HCT116 (cell line): Measurements from ENCODE around the gene ADGRB2. TPM values are rescaled to one million over a fixed set of nuclear protein-coding genes. Genes with fewer than 3 reads are reported as not detected.

Source experiments
- ATAC-seq: fragments of 200-7000 bp; cut with Tn5 transposase; 2 replicates; pipeline ENCODE4 v1.9.1; 2020; ENCODE audit warnings: mild to moderate bottlenecking, moderate library complexity
- BruUV-seq: library from RNA; stranded (reverse); fragments of 400-500 nt; replicated peaks from 2 replicates; lab custom pipeline; 2021; lab: Mats Ljungman, UMichigan
- CTCF ChIA-PET: fragments of 300-600 bp; sonication (Branson Sonifier 250); formaldehyde crosslinking; loops from one replicate; lab custom pipeline; 2021; ENCODE audit warnings: antibody characterized with exemption; lab: Charles Lee
- POLR2A ChIA-PET: fragments of 300-600, 350-600 bp; sonication (Branson Sonifier 250); formaldehyde crosslinking; loops from one replicate; lab custom pipeline; 2021; ENCODE audit warnings: antibody characterized with exemption; lab: Charles Lee
- RAD21 ChIA-PET, 2 experiments: fragments of 300-600 bp; sonication (Branson Sonifier 250); formaldehyde crosslinking; loops; one replicate each; lab custom pipeline; 2023; ENCODE audit warnings: low total read pairs in 2 of 2; ENCODE audit not compliant: uncharacterized antibody in 2 of 2, unreplicated experiment in 2 of 2, low non-redundant PET in 1 of 2; lab: Charles Lee
- DNase-seq: peaks from one replicate; pipeline ENCODE4 v3.0.0-alpha.2; 2010; ENCODE audit warnings: low read depth, low spot score
- H2AFZ ChIP-seq: fragments of 200-600 bp; shearing (Covaris generic), sonication (generic); 2 replicates; pipeline ENCODE4 v1.6.1; 2017; ENCODE audit warnings: low read depth, mixed run types, mixed read lengths, antibody characterized with exemption, low read length; ENCODE audit not compliant: poor library complexity, severe bottlenecking
- H3K27ac ChIP-seq: 2 replicates; pipeline ENCODE4 v1.5.1; 2012; ENCODE audit warnings: low read depth, low read length
- H3K27me3 ChIP-seq: fragments of 200-600 bp; sonication (generic); 2 replicates; pipeline ENCODE4 v1.6.1; 2016; ENCODE audit warnings: mixed run types, low read length, mixed read lengths; ENCODE audit not compliant: insufficient read depth
- H3K36me3 ChIP-seq, 2 experiments: fragments of 200-500 bp in 1 of 2; fragments of 200-600 bp in 1 of 2; sonication (Bioruptor generic) in 1 of 2; sonication (generic) in 1 of 2; 2 replicates each; pipeline versions ENCODE4 v1.5.1 to v1.6.1; 2014 to 2016; ENCODE audit warnings: low read length in 2 of 2, inconsistent platforms in 1 of 2, mixed read lengths in 1 of 2, mixed run types in 1 of 2; ENCODE audit not compliant: insufficient read depth in 2 of 2, control insufficient read depth in 1 of 2
- H3K4me1 ChIP-seq, 2 experiments: fragments of 200-600 bp in 1 of 2; sonication (generic) in 1 of 2; 2 replicates each; pipeline versions ENCODE4 v1.5.1 to v1.6.1; 2012 to 2017; ENCODE audit warnings: low read length in 2 of 2, inconsistent platforms in 1 of 2, mild to moderate bottlenecking in 1 of 2, mixed read lengths in 1 of 2, mixed run types in 1 of 2, moderate library complexity in 1 of 2; ENCODE audit not compliant: insufficient read depth in 2 of 2, control insufficient read depth in 1 of 2
- H3K4me2 ChIP-seq: fragments of 200-600 bp; sonication (generic); 2 replicates; pipeline ENCODE4 v1.6.1; 2017; ENCODE audit warnings: mixed run types, low read length, mixed read lengths
- H3K4me3 ChIP-seq, 2 experiments: fragments of 200-600 bp in 1 of 2; sonication (generic) in 1 of 2; replicated peaks in 1 of 2; 2 replicates each; pipeline ENCODE4 v1.5.1; 2011 to 2016; ENCODE audit warnings: low read length in 2 of 2, control low read depth in 1 of 2, low read depth in 1 of 2, mild to moderate bottlenecking in 1 of 2, mixed read lengths in 1 of 2, mixed run types in 1 of 2
- H3K79me2 ChIP-seq: fragments of 200-600 bp; sonication (generic); 2 replicates; pipeline ENCODE4 v1.6.1; 2017; ENCODE audit warnings: mild to moderate bottlenecking, mixed run types, low read length, moderate library complexity, mixed read lengths; ENCODE audit not compliant: insufficient read depth
- H3K9ac ChIP-seq: fragments of 200-600 bp; sonication (generic); 2 replicates; pipeline ENCODE4 v1.6.1; 2016; ENCODE audit warnings: low read length, mixed read lengths
- H3K9me2 ChIP-seq: fragments of 200-600 bp; sonication (generic), shearing (Covaris generic); 2 replicates; pipeline ENCODE4 v1.6.1; 2017; ENCODE audit warnings: mixed run types, mild to moderate bottlenecking, moderate library complexity; ENCODE audit not compliant: insufficient read depth
- H3K9me3 ChIP-seq, 2 experiments: fragments of 200-500 bp in 1 of 2; fragments of 200-600 bp in 1 of 2; sonication (Bioruptor generic) in 1 of 2; sonication (generic) in 1 of 2; 2 replicates each; pipeline ENCODE4 v1.6.1; 2014 to 2017; ENCODE audit warnings: low read length in 2 of 2, mixed read lengths in 2 of 2, inconsistent platforms in 1 of 2, low read depth in 1 of 2, mild to moderate bottlenecking in 1 of 2, mixed run types in 1 of 2, moderate library complexity in 1 of 2; ENCODE audit not compliant: control insufficient read depth in 1 of 2, insufficient read depth in 1 of 2
- H4K20me1 ChIP-seq: fragments of 200-600 bp; sonication (generic), shearing (Covaris generic); 2 replicates; pipeline ENCODE4 v1.6.1; 2017; ENCODE audit warnings: mixed run types, mild to moderate bottlenecking, moderate library complexity; ENCODE audit not compliant: insufficient read depth
- CBX3 ChIP-seq: IDR thresholded peaks from 2 replicates; pipeline ENCODE4 v1.6.1; 2012; ENCODE audit warnings: low read depth
- CTCF ChIP-seq, 3 experiments: fragments of 200-600 bp in 1 of 3; sonication (generic) in 1 of 3; IDR thresholded peaks in 2 of 3; conservative IDR thresholded peaks in 1 of 3; 2 replicates each; pipeline ENCODE4 v1.5.1; 2012 to 2017; ENCODE audit warnings: low read depth in 2 of 3, low read length in 2 of 3, antibody characterized with exemption in 1 of 3, borderline replicate concordance in 1 of 3, control low read depth in 1 of 3, mild to moderate bottlenecking in 1 of 3, mixed read lengths in 1 of 3, mixed run types in 1 of 3, moderate library complexity in 1 of 3; ENCODE audit not compliant: insufficient read depth in 1 of 3
- EGR1 ChIP-seq: IDR thresholded peaks from 2 replicates; pipeline ENCODE4 v1.6.1; 2012; ENCODE audit warnings: low read depth
- EZH2 ChIP-seq: fragments of 200-600 bp; sonication (generic); IDR thresholded peaks from 2 replicates; pipeline ENCODE4 v1.6.1; 2017; ENCODE audit warnings: antibody characterized with exemption, mixed run types
- EZH2phosphoT487 ChIP-seq: fragments of 200-600 bp; IDR thresholded peaks from 2 replicates; pipeline ENCODE4 v1.6.1; 2018; ENCODE audit warnings: antibody characterized with exemption, borderline replicate concordance
- JUND ChIP-seq: IDR thresholded peaks from 2 replicates; pipeline ENCODE4 v1.6.1; 2012
- MAX ChIP-seq: IDR thresholded peaks from 2 replicates; pipeline ENCODE4 v1.6.1; 2012
- POLR2A ChIP-seq: IDR thresholded peaks from 2 replicates; pipeline ENCODE4 v1.7.0; 2011; ENCODE audit warnings: borderline replicate concordance; ENCODE audit not compliant: insufficient read depth, insufficient read length; ENCODE audit errors: extremely low read depth
- POLR2AphosphoS5 ChIP-seq: IDR thresholded peaks from 2 replicates; pipeline ENCODE4 v1.6.1; 2011; ENCODE audit warnings: mild to moderate bottlenecking, low read depth, low read length, moderate library complexity
- RAD21 ChIP-seq: IDR thresholded peaks from 2 replicates; pipeline ENCODE4 v1.6.1; 2012; ENCODE audit warnings: low read depth, mild to moderate bottlenecking
- REST ChIP-seq: IDR thresholded peaks from 2 replicates; pipeline ENCODE4 v1.6.1; 2012; ENCODE audit warnings: low read depth
- SP1 ChIP-seq: IDR thresholded peaks from 2 replicates; pipeline ENCODE4 v1.6.1; 2012; ENCODE audit warnings: low read depth
- SRF ChIP-seq: IDR thresholded peaks from 2 replicates; pipeline ENCODE4 v1.6.1; 2012; ENCODE audit warnings: low read depth
- TCF7L2 ChIP-seq: IDR thresholded peaks from 2 replicates; pipeline ENCODE4 v1.7.0; 2011; ENCODE audit warnings: borderline replicate concordance, inconsistent platforms; ENCODE audit not compliant: insufficient read depth, insufficient read length; ENCODE audit errors: extremely low read depth
- YY1 ChIP-seq: IDR thresholded peaks from 2 replicates; pipeline ENCODE4 v1.6.1; 2011; ENCODE audit warnings: low read length, low read depth, moderate library complexity, mild to moderate bottlenecking; ENCODE audit not compliant: insufficient replicate concordance; ENCODE audit errors: extremely low read depth
- ZFX ChIP-seq: fragments of 450-650 bp; IDR thresholded peaks from 2 replicates; pipeline ENCODE4 v1.6.1; 2017
- ZNF274 ChIP-seq: fragments of 200-500 bp; sonication (Bioruptor generic); IDR thresholded peaks from 2 replicates; pipeline ENCODE4 v1.6.1; 2014; ENCODE audit warnings: mild to moderate bottlenecking, low read depth, low read length, inconsistent platforms
- intact Hi-C: fragments of 100-400 bp; cut with micrococcal nuclease; formaldehyde crosslinking; loops from 2 replicates; pipeline ENCODE4 v1.10.0; 2022
- total RNA-seq: library from RNA; stranded (reverse); gene quantifications from one replicate; pipeline ENCODE4 v1.2.1, GENCODE V29; 2021; ENCODE audit not compliant: unreplicated experiment
- TF ChIP-seq, protein P1 (sequence below): IDR thresholded peaks from 2 replicates; pipeline ENCODE4 v1.6.1; 2012
- TF ChIP-seq, protein P2 (sequence below): IDR thresholded peaks from 2 replicates; pipeline ENCODE4 v1.6.1; 2011; ENCODE audit warnings: mild to moderate bottlenecking, low read length, moderate library complexity; ENCODE audit not compliant: insufficient replicate concordance; ENCODE audit errors: extremely low read depth

Gene ADGRB2
- total RNA-seq, 1 experiment from 2014 or later, result 10.1 TPM

- ChIA-PET CTCF (no interaction called here), RAD21 (no interaction called here), POLR2A (no interaction called here)
- TF ChIP-seq EZH2phosphoT487 (no peak), RAD21 (no peak), CTCF (IDR thresholded peaks at IDR 0.05 in 2 of 3, conservative IDR thresholded peaks at IDR 0.05 in 1 of 3; ENCODE audit: borderline replicate concordance in 1 of 3, insufficient read depth in 1 of 3, low read depth in 2 of 3, low read length in 2 of 3) (no peak), ZNF274 (no peak), POLR2A (no peak), CBX3 (no peak), SP1 (no peak), EZH2 (no peak), ZFX (no peak), POLR2AphosphoS5 (no peak), SRF (no peak), REST (no peak), JUND (no peak), MAX (no peak), EGR1 (no peak), TCF7L2 (no peak), YY1 (no peak)
- TF ChIP-seq, protein P1, sequence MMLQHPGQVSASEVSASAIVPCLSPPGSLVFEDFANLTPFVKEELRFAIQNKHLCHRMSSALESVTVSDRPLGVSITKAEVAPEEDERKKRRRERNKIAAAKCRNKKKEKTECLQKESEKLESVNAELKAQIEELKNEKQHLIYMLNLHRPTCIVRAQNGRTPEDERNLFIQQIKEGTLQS, result no peak
- TF ChIP-seq, protein P2, sequence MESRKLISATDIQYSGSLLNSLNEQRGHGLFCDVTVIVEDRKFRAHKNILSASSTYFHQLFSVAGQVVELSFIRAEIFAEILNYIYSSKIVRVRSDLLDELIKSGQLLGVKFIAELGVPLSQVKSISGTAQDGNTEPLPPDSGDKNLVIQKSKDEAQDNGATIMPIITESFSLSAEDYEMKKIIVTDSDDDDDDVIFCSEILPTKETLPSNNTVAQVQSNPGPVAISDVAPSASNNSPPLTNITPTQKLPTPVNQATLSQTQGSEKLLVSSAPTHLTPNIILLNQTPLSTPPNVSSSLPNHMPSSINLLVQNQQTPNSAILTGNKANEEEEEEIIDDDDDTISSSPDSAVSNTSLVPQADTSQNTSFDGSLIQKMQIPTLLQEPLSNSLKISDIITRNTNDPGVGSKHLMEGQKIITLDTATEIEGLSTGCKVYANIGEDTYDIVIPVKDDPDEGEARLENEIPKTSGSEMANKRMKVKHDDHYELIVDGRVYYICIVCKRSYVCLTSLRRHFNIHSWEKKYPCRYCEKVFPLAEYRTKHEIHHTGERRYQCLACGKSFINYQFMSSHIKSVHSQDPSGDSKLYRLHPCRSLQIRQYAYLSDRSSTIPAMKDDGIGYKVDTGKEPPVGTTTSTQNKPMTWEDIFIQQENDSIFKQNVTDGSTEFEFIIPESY, result no peak
- H3K27ac ChIP-seq, result no peak overlapping the region
- ATAC-seq (no peak), DNase-seq (no peak)
- H3K4me2 ChIP-seq, result no peak overlapping the region
- BruUV-seq, result no TSS peak
- H3K9me2 ChIP-seq, result no peaks in the 10 kb centered on the region
- intact Hi-C loops, result no loop called here
- peaks cover 0 to 2% of the 10 kb centered on the region in 2 experiments; a peak in 2 of 4 replicates for H3K4me1 ChIP-seq
- no peak overlapping the region for H2AFZ ChIP-seq
- no peaks in the 10 kb centered on the region for H3K9me3 ChIP-seq
- no peaks in the 10 kb centered on the region for H4K20me1 ChIP-seq
- no peak overlapping the region for H3K9ac ChIP-seq
- H3K4me3 ChIP-seq, result no peak overlapping the region
- no peaks in the 10 kb centered on the region for H3K79me2 ChIP-seq
- H3K27me3 ChIP-seq, result no peaks in the 10 kb centered on the region; the same call in 1 of the 2 replicates
- H3K36me3 ChIP-seq, result no peaks in the 10 kb centered on the region
Observed at GRCh38 chr1:31775210-31775999, 11.3 kb upstream of the ADGRB2 start.
